Choroid plexus epithelial cell (primary cell): ENCODE data around the gene IRAK3.
A peak's percentile ranks its signal among the peaks of the same experiment; 100 is the strongest.

Experiments
- DNase-seq: peaks from one replicate; pipeline ENCODE4 v3.0.0-alpha.2; 2010; ENCODE audit warnings: low read depth
- H3K4me3 ChIP-seq: 2 replicates; pipeline ENCODE4 v1.5.1; 2011; ENCODE audit warnings: low read depth, mild to moderate bottlenecking, control low read depth, low read length, moderate library complexity
- TF ChIP-seq, protein P1 (sequence below): conservative IDR thresholded peaks from 2 replicates; pipeline ENCODE4 v1.5.1; 2011; ENCODE audit warnings: low read depth, mild to moderate bottlenecking, control low read depth, inconsistent platforms, low read length, moderate library complexity

Gene IRAK3, protein sequence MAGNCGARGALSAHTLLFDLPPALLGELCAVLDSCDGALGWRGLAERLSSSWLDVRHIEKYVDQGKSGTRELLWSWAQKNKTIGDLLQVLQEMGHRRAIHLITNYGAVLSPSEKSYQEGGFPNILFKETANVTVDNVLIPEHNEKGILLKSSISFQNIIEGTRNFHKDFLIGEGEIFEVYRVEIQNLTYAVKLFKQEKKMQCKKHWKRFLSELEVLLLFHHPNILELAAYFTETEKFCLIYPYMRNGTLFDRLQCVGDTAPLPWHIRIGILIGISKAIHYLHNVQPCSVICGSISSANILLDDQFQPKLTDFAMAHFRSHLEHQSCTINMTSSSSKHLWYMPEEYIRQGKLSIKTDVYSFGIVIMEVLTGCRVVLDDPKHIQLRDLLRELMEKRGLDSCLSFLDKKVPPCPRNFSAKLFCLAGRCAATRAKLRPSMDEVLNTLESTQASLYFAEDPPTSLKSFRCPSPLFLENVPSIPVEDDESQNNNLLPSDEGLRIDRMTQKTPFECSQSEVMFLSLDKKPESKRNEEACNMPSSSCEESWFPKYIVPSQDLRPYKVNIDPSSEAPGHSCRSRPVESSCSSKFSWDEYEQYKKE

DNA sequence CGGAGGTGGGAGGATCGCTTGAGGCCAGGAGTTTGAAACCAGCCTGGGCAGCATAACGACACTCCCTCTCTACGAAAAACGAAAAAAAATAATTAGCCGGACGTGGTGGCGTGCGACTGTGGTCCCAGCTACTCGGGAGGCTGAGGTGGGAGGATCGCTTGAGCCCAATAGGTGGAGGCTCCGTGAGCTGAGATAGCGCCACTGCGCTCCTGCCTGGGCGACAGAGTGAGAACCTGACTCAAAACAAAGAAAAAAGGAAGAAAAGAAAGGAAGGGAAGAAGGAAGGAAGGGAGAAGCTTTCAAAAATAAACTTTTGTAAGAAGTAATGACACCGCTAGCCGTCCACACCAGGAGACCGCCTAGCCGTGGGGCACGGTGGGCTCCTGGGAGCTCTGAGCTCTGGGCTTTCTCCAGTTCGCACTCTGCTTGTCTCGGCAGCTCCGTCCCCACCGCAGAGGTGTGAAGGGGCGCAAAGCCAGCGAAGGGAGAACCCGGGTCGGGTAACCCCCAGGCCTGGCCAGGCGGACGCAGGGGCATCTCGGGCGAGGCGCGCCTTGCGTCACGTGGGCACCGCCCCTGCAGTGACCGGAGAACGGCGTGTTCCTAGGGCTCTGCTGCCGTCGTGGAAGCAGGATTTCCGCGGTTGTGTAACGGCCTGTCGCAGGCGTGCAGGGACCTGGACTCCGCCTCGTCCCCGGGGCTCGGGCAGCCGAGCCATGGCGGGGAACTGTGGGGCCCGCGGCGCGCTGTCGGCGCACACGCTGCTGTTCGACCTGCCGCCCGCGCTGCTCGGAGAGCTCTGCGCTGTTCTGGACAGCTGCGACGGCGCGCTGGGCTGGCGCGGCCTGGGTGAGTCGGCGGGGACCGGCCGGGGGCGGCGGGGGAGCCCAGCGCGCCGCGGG, at the start of gene IRAK3:
TSS of gene IRAK3 (plus strand) at position 631 of the 902 bp plus-strand sequence. CDS start at position 717, 86 bp downstream.
- TF ChIP-seq, protein P1, sequence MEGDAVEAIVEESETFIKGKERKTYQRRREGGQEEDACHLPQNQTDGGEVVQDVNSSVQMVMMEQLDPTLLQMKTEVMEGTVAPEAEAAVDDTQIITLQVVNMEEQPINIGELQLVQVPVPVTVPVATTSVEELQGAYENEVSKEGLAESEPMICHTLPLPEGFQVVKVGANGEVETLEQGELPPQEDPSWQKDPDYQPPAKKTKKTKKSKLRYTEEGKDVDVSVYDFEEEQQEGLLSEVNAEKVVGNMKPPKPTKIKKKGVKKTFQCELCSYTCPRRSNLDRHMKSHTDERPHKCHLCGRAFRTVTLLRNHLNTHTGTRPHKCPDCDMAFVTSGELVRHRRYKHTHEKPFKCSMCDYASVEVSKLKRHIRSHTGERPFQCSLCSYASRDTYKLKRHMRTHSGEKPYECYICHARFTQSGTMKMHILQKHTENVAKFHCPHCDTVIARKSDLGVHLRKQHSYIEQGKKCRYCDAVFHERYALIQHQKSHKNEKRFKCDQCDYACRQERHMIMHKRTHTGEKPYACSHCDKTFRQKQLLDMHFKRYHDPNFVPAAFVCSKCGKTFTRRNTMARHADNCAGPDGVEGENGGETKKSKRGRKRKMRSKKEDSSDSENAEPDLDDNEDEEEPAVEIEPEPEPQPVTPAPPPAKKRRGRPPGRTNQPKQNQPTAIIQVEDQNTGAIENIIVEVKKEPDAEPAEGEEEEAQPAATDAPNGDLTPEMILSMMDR = no peak
- H3K4me3 ChIP-seq = peak within 1 kb of the TSS; percentile 82
- peak; percentile 61 for DNase-seq

DNA sequence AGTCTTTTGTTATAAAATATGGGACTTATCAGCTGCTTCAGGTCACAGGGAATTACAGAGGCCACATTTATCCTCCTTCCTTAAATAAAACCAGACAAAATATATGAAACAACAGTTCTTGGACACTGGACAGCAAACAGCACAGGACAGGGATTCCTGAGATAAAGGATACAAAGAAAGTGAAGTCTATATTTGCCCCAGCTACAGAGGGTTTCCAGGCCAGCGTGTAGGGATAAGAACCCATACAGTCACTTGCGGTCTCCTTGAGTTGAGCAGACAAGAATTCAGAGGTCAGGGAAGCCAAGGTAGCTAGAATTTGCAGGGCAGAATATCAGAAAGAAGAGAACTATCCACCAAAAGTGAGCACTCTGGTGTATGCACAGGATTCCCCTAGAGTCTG, 49.7 kb upstream of the IRAK3 start:
- H3K4me3 ChIP-seq = no peak overlapping the region
- TF ChIP-seq, protein P1 = no peak
- DNase-seq = no peak

DNA sequence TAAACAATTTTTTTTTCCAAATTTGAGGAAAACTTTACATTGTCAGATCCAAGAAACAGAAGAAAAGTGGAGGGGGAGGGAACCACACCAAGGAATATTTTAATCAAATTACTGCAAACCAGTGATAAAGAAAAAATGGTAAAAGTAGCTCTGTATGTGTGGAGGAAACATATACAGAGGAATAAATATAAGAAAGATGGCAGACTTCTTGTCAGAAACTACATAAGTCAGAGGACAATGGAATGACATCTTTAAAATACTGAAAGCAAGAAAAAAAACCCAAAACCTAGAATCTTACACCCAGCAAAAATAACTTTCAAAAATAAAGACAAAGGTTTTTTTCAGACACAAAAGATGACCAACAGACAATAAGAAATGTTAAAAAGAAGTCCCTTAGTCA, 48.3 kb upstream of the IRAK3 start:
- no peak for DNase-seq
- TF ChIP-seq, protein P1 = no peak
- H3K4me3 ChIP-seq = no peak overlapping the region

DNA sequence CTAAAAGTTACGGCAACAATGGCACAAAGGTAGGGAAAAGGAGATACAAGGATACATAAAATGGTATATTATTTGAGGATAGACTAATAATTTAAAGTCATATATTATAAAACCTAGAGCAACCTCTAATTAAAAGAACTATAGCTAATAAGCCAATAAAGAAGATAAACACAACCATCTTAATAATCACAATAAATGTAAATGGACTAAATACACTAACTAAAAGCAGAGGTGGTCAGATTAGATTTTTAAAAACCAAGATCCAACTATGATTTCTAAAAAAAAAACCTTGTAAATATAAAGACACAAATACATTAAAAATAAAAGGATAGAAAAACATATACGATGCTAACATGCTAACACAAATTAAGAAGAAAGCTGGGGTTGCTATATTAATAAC, 47.7 kb upstream of the IRAK3 start:
- H3K4me3 ChIP-seq = no peak overlapping the region
- DNase-seq = no peak
- TF ChIP-seq, protein P1 = no peak

DNA sequence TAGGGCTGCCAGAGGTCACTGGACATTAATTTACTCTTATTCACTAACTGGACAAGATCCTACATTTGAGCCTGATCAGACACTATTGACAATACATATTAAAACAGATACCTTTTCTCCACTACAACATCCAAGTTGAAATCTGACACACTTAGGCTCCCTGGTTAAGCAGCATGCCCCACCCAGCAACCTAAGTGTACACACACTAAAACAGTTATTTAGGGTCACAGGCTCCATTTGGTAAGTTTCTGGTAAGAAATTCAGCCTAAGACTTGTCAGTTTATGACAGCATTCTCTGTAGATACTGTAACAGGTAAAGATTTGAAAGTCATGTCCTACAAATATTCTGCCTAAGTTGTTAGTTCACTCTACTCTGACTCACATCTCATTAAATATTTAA, 46.2 kb upstream of the IRAK3 start:
- H3K4me3 ChIP-seq = no peak overlapping the region
- TF ChIP-seq, protein P1 = no peak
- DNase-seq = no peak

DNA sequence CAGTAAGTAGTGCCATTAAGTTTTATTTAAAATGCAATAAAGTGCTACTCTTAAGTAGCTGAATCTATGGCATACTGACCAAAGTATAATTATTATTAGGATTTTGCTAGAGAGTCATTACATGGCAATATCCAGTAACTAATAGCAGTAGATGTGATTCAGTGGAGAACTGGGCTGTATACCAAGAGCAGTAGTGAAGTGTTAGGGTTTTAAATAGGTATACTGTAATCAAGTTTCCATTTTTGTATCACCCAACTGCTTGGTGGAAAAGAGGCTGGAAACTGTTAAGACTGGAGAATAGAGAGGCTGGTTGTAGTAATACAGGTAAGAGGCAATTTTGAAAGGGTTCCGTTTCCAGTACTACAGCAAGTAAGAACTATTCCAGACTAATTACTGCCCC, 45.1 kb upstream of the IRAK3 start:
- TF ChIP-seq, protein P1 = no peak
- H3K4me3 ChIP-seq = no peak overlapping the region
- no peak for DNase-seq
